Measurements from ENCODE around the gene EXOC3L2. TPM values are rescaled to one million over a fixed set of nuclear protein-coding genes. Genes with fewer than 3 reads are reported as not detected.
"Not testable (repeated sequence)": the region's sequence is repeated elsewhere in the genome, so short reads cannot be mapped to it uniquely, and the experiment has no call there.

EXOC3L2 gene
- total and polyA plus RNA-seq, 2 donors (not counting 3 experiments of a cell fraction or from before 2014, with no cell fraction given), result 0.66 to 1.8 TPM

GRCh38 chr19:45229056-45229455 lies 16.2 kb downstream of the EXOC3L2 start:
- H2AFZ ChIP-seq (ENCODE audit: low read depth, low read length); H4K20me1 ChIP-seq (replicated peaks; ENCODE audit: control insufficient read depth, extremely low read depth, insufficient read depth, low read length); H3K9ac ChIP-seq (replicated peaks; ENCODE audit: extremely low read depth, insufficient read depth, low read length); H3K4me3 ChIP-seq (replicated peaks in 1 of 3; ENCODE audit: insufficient read depth in 1 of 3, low read depth in 1 of 3, low read length in 3 of 3); dilution Hi-C loops (cut with MboI; ENCODE audit: extremely low pct_ligation_motif_present, low sequenced_read_pairs); H3K9me1 ChIP-seq (replicated peaks; ENCODE audit: control insufficient read depth, extremely low read depth, insufficient read depth, low read length); POLR2A ChIA-PET; H3K79me2 ChIP-seq (ENCODE audit: control insufficient read depth, insufficient read depth, low read length); FAIRE-seq; H3K9me3 ChIP-seq (replicated peaks; ENCODE audit: control insufficient read depth, insufficient read depth, low read length); H3K27ac ChIP-seq (ENCODE audit: insufficient read depth, low read depth, low read length); H3K27me3 ChIP-seq (ENCODE audit: control insufficient read depth in 2 of 2, insufficient read depth in 2 of 2, low read length in 2 of 2); intact Hi-C loops (cut with micrococcal nuclease); H3K36me3 ChIP-seq (ENCODE audit: control insufficient read depth in 2 of 2, extremely low read depth in 1 of 2, insufficient read depth in 2 of 2, low read length in 2 of 2); H3K4me1 ChIP-seq (ENCODE audit: control insufficient read depth, extremely low read depth, insufficient read depth, low read length); BruUV-seq (replicated peaks); H3K4me2 ChIP-seq (ENCODE audit: insufficient read depth, low read length); DNase-seq (ENCODE audit: low read depth, low spot score): not testable (repeated sequence)
- CTCF ChIA-PET, result interaction anchor here (0.8 to 1.4 kb wide), 4 partner anchors 13 to 29 kb away, joined by 3 to 6 read pairs (median 3); no protein-coding TSS in a partner anchor

GRCh38 chr19:45224645-45225044 lies 20.6 kb downstream of the EXOC3L2 start:
- no peak for TF ChIP-seq EZH2 (IDR thresholded peaks at IDR 0.05; ENCODE audit: borderline replicate concordance, low read depth, low read length, severe bottlenecking)
- no peak for TF ChIP-seq POLR2AphosphoS5 (IDR thresholded peaks at IDR 0.05; ENCODE audit: insufficient read depth, low read depth, low read length)
- no peak for TF ChIP-seq CTCF (IDR thresholded peaks at IDR 0.05; ENCODE audit: extremely low read depth in 1 of 2, insufficient read depth in 1 of 2, low read depth in 1 of 2, low read length in 2 of 2)
- no peak for TF ChIP-seq MAX (IDR thresholded peaks at IDR 0.05; ENCODE audit: insufficient read depth, insufficient read length)
- no peak for TF ChIP-seq GATA2 (IDR thresholded peaks at IDR 0.05; ENCODE audit: insufficient read depth, insufficient read length, low read depth, low read length)
- no peak for TF ChIP-seq POLR2A (IDR thresholded peaks at IDR 0.05; ENCODE audit: low read depth, low read length)
- TF ChIP-seq MYC (IDR thresholded peaks at IDR 0.05; ENCODE audit: low read depth, low read length), result no peak
- no peak for TF ChIP-seq JUN (IDR thresholded peaks at IDR 0.05; ENCODE audit: borderline replicate concordance, insufficient read depth, insufficient read length, low read depth)
- no peak for TF ChIP-seq FOS (IDR thresholded peaks at IDR 0.05; ENCODE audit: borderline replicate concordance, insufficient read depth, low read length)
- no TSS peak for BruUV-seq (replicated peaks)
- Histone ChIP-seq H3K9me1 (replicated peaks; ENCODE audit: control insufficient read depth, extremely low read depth, insufficient read depth, low read length) (no peaks in the 10 kb centered on the region), H3K4me1 (ENCODE audit: control insufficient read depth, extremely low read depth, insufficient read depth, low read length) (no peaks in the 10 kb centered on the region), H3K27ac (ENCODE audit: insufficient read depth, low read depth, low read length) (no peak overlapping the region), H3K9ac (replicated peaks; ENCODE audit: extremely low read depth, insufficient read depth, low read length) (no peak overlapping the region), H4K20me1 (replicated peaks; ENCODE audit: control insufficient read depth, extremely low read depth, insufficient read depth, low read length) (no peaks in the 10 kb centered on the region), H2AFZ (ENCODE audit: low read depth, low read length) (no peak overlapping the region), H3K9me3 (replicated peaks; ENCODE audit: control insufficient read depth, insufficient read depth, low read length) (no peaks in the 10 kb centered on the region), H3K27me3 (ENCODE audit: control insufficient read depth in 2 of 2, insufficient read depth in 2 of 2, low read length in 2 of 2) (no peaks in the 10 kb centered on the region), H3K4me2 (ENCODE audit: insufficient read depth, low read length) (no peak overlapping the region), H3K36me3 (ENCODE audit: control insufficient read depth in 2 of 2, extremely low read depth in 1 of 2, insufficient read depth in 2 of 2, low read length in 2 of 2) (no peaks in the 10 kb centered on the region), H3K79me2 (ENCODE audit: control insufficient read depth, insufficient read depth, low read length) (no peaks in the 10 kb centered on the region), H3K4me3 (replicated peaks in 1 of 3; ENCODE audit: insufficient read depth in 1 of 3, low read depth in 1 of 3, low read length in 3 of 3) (no peak overlapping the region)
- dilution Hi-C loops (cut with MboI; ENCODE audit: extremely low pct_ligation_motif_present, low sequenced_read_pairs), result no loop called here
- DNase-seq (ENCODE audit: low read depth, low spot score) (no peak), FAIRE-seq (no peak)
- ChIA-PET POLR2A (no interaction called here), CTCF (interaction anchor here (1.3 kb wide), 1 partner anchor 24 kb away, joined by 3 read pairs; no protein-coding TSS in a partner anchor)
- intact Hi-C loops (cut with micrococcal nuclease), result no loop called here
